GM10248 (cell line): Measurements from ENCODE around the gene CREBZF.

ENCODE experiments used
- CTCF ChIA-PET: fragments of 300-600 bp; sonication (Branson Sonifier 250); formaldehyde crosslinking; extraction: SDS; loops from one replicate; lab custom pipeline; 2021; ENCODE audit warnings: antibody characterized with exemption; lab: Yijun Ruan, JAX
- POLR2A ChIA-PET: fragments of 350-650 bp; sonication (Branson Sonifier 250); formaldehyde crosslinking; extraction: SDS; loops from one replicate; lab custom pipeline; 2020; ENCODE audit warnings: antibody characterized with exemption; lab: Yijun Ruan, JAX
- DNase-seq: peaks from one replicate; pipeline ENCODE4 v3.0.0; 2012; ENCODE audit errors: extremely low spot score
- CTCF ChIP-seq: IDR thresholded peaks from 2 replicates; pipeline ENCODE4 v1.5.1; 2012; ENCODE audit warnings: mild to moderate bottlenecking, low read depth; ENCODE audit errors: extremely low read depth, missing control alignments, control extremely low read depth

CREBZF gene

GRCh38 chr11:85664615-85665481, at the start of gene CREBZF:
TSS of gene CREBZF (minus strand) at chr11:85665129. CDS start at chr11:85664875, 254 bp downstream.
- POLR2A ChIA-PET = interaction anchor here (0.6 to 2.7 kb wide), 2 partner anchors 16 to 17 kb away, joined by 8 to 11 read pairs; partner anchors contain the start of gene TMEM126A
- CTCF ChIA-PET = interaction anchor here (0.6 to 2.9 kb wide), 7 partner anchors 12 to 37 kb away, joined by 3 to 27 read pairs (median 4); partner anchors contain the start of genes TMEM126A and TMEM126B
- TF ChIP-seq CTCF = no peak
- peak; percentile 93 for DNase-seq

DNA sequence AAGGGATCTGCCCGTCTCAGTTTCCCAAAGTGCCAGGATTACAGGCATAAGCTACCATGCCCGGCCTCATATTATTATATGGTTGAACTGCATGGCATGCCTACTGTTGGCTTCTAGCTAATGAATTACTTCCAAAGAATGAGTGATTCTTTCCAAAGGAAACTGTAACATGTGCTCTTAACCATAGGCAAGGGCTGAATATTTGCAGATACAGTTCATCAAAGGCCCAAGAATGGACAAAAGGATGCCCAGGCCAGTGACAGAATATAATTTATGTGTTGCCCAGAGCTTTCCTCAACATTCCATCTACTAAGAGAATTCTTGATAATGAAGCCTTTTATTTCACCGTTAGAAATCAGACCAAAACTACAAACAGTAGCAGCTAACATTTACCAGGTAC, 48.0 kb upstream of the CREBZF start:
- TF ChIP-seq CTCF = no peak
- no peak for DNase-seq
- ChIA-PET CTCF (interaction anchor here (1.3 to 1.7 kb wide), 3 partner anchors 13 to 28 kb away, joined by 3 read pairs; no protein-coding TSS in a partner anchor), POLR2A (interaction anchor here (0.7 kb wide), 1 partner anchor 225 kb away, joined by 4 read pairs; no protein-coding TSS in a partner anchor)

- no peak for DNase-seq
- POLR2A ChIA-PET = no interaction called here
- no peak for TF ChIP-seq CTCF
- CTCF ChIA-PET = interaction anchor here (1.0 to 1.2 kb wide), 2 partner anchors 12 to 985 kb away, joined by 3 read pairs; no protein-coding TSS in a partner anchor
Observed at GRCh38 chr11:85710917-85711316, 46.0 kb upstream of the CREBZF start.

- ChIA-PET POLR2A (no interaction called here), CTCF (interaction anchor here (1.2 kb wide), 1 partner anchor 13 kb away, joined by 3 read pairs; no protein-coding TSS in a partner anchor)
- no peak for TF ChIP-seq CTCF
- no peak for DNase-seq
Observed at GRCh38 chr11:85709941-85710702, 45.2 kb upstream of the CREBZF start.

DNA sequence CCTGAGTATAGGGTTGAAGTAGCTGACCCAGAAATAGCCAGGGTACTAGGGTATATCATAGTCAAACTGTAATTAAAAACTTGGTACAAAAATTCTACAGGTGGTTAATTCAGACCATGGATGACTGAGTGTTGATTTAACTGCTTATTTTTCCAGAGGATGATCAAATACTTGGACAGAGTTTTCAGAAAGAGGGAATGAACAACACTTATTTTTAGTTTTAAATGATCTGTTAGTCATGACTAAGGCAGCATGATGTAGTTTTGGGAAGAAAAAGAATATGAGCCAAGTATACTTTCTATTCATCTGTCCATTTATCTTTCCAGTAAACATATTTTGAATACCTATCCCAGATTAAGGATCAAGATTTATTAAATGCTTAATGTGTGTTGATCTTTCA, 40.9 kb upstream of the CREBZF start:
- POLR2A ChIA-PET = no interaction called here
- no peak for DNase-seq
- TF ChIP-seq CTCF = no peak
- CTCF ChIA-PET = no interaction called here

GRCh38 chr11:85704967-85705366, 40.0 kb upstream of the CREBZF start:
- ChIA-PET CTCF (no interaction called here), POLR2A (no interaction called here)
- TF ChIP-seq CTCF = no peak
- DNase-seq = no peak
